Measurements from ENCODE around the gene TXNDC12. TPM values are rescaled to one million over a fixed set of nuclear protein-coding genes. Genes with fewer than 3 reads are reported as not detected.
"Not testable (repeated sequence)": the region's sequence is repeated elsewhere in the genome, so short reads cannot be mapped to it uniquely, and the experiment has no call there.

Gene TXNDC12
- total RNA-seq, 1 donor from 2014 or later: 16.4 TPM

GRCh38 chr1:52080014-52080415 is 25.0 kb upstream of the TXNDC12 start:
- peaks cover 0 to 16% of the 10 kb centered on the region in 2 donors for H3K36me3 ChIP-seq
- no peaks in the 10 kb centered on the region for H3K9me3 ChIP-seq
- no peak overlapping the region for H3K27ac ChIP-seq
- no peaks in the 10 kb centered on the region for H3K27me3 ChIP-seq
- no peak for DNase-seq (ENCODE audit: low spot score in 2 of 2)
- no peaks in the 10 kb centered on the region for H3K4me1 ChIP-seq
- H3K4me3 ChIP-seq: no peak overlapping the region
- intact Hi-C loops (cut with DNase I): no loop called here
- no peak for TF ChIP-seq CTCF (IDR thresholded peaks at IDR 0.05)

- peaks cover 8 to 24% of the 10 kb centered on the region in 2 donors for H3K36me3 ChIP-seq
- DNase-seq (ENCODE audit: low spot score in 2 of 2); H3K9me3 ChIP-seq; H3K4me3 ChIP-seq; H3K27me3 ChIP-seq; intact Hi-C loops (cut with DNase I); H3K4me1 ChIP-seq; H3K27ac ChIP-seq: not testable (repeated sequence)
These were observed 22.3 kb upstream of the TXNDC12 start for GRCh38 chr1:52077277-52077676.

GRCh38 chr1:52072291-52072690 is 17.3 kb upstream of the TXNDC12 start:
- no peaks in the 10 kb centered on the region for H3K27me3 ChIP-seq
- H3K27ac ChIP-seq: no peak overlapping the region
- H3K9me3 ChIP-seq: no peaks in the 10 kb centered on the region
- no peak for DNase-seq (ENCODE audit: low spot score in 2 of 2)
- peaks cover 13 to 20% of the 10 kb centered on the region in 2 donors for H3K36me3 ChIP-seq
- H3K4me1 ChIP-seq: no peaks in the 10 kb centered on the region
- H3K4me3 ChIP-seq: no peak overlapping the region
- TF ChIP-seq CTCF (IDR thresholded peaks at IDR 0.05): no peak
- intact Hi-C loops (cut with DNase I): no loop called here

- intact Hi-C loops (cut with DNase I): no loop called here
- no peaks in the 10 kb centered on the region for H3K4me1 ChIP-seq
- TF ChIP-seq CTCF (IDR thresholded peaks at IDR 0.05): no peak
- H3K36me3 ChIP-seq: peaks cover 21 to 32% of the 10 kb centered on the region in 2 donors
- no peak overlapping the region for H3K4me3 ChIP-seq
- DNase-seq (ENCODE audit: low spot score in 2 of 2): no peak
- H3K27me3 ChIP-seq: no peaks in the 10 kb centered on the region
- no peak overlapping the region for H3K27ac ChIP-seq
- H3K9me3 ChIP-seq: no peaks in the 10 kb centered on the region
These were observed 15.7 kb upstream of the TXNDC12 start for GRCh38 chr1:52070704-52071103.

- H3K27me3 ChIP-seq: no peaks in the 10 kb centered on the region
- H3K4me1 ChIP-seq: peaks cover 0 to 3% of the 10 kb centered on the region in 2 donors
- no peak overlapping the region for H3K27ac ChIP-seq
- H3K36me3 ChIP-seq: peaks cover 34 to 64% of the 10 kb centered on the region in 2 donors
- H3K9me3 ChIP-seq: no peaks in the 10 kb centered on the region
- H3K4me3 ChIP-seq: no peak overlapping the region
- no peak for DNase-seq (ENCODE audit: low spot score in 2 of 2)
- intact Hi-C loops (cut with DNase I): no loop called here
- no peak for TF ChIP-seq CTCF (IDR thresholded peaks at IDR 0.05)
These were observed 8.2 kb upstream of the TXNDC12 start for GRCh38 chr1:52063192-52063591.

GRCh38 chr1:52060822-52061221 is 5.8 kb upstream of the TXNDC12 start:
- H3K27ac ChIP-seq: no peak overlapping the region
- H3K9me3 ChIP-seq: no peaks in the 10 kb centered on the region
- H3K4me1 ChIP-seq: peaks cover 0 to 12% of the 10 kb centered on the region in 2 donors
- no peak for DNase-seq (ENCODE audit: low spot score in 2 of 2)
- TF ChIP-seq CTCF (IDR thresholded peaks at IDR 0.05): no peak
- intact Hi-C loops (cut with DNase I): no loop called here
- H3K27me3 ChIP-seq: no peaks in the 10 kb centered on the region
- peaks cover 24 to 41% of the 10 kb centered on the region in 2 donors for H3K36me3 ChIP-seq
- no peak overlapping the region for H3K4me3 ChIP-seq
